GM12878 (cell line): ENCODE results near the gene TMEM127. TPM values are rescaled to one million over a fixed set of nuclear protein-coding genes. Genes with fewer than 3 reads are reported as not detected.

Experiments used
- ATAC-seq: fragments of 200-7000 bp; cut with Tn5 transposase; 3 replicates; pipeline ENCODE4 v1.9.1; 2020; ENCODE audit warnings: mild to moderate bottlenecking, moderate library complexity
- BruUV-seq: library from RNA; stranded (reverse); fragments of 400-500 nt; replicated peaks from 2 replicates; lab custom pipeline; 2021; lab: Mats Ljungman, UMichigan
- CTCF ChIA-PET: fragments of 300-600 bp; sonication (Branson Sonifier 250); formaldehyde crosslinking; extraction: SDS; loops from one replicate; lab custom pipeline; 2021; ENCODE audit warnings: inconsistent platforms; lab: Yijun Ruan, JAX
- POLR2A ChIA-PET: fragments of 350-600 bp; formaldehyde crosslinking; extraction: SDS; loops from one replicate; lab custom pipeline; 2021; ENCODE audit warnings: inconsistent platforms; lab: Charles Lee
- RAD21 ChIA-PET: fragments of 300-600 bp; sonication (Branson Sonifier 250); formaldehyde crosslinking; loops from one replicate; lab custom pipeline; 2023; ENCODE audit warnings: antibody characterized with exemption; ENCODE audit not compliant: unreplicated experiment; lab: Charles Lee
- SMC1A ChIA-PET: fragments of 300-600 bp; sonication (Branson Sonifier 250); formaldehyde crosslinking; loops from one replicate; lab custom pipeline; 2023; ENCODE audit not compliant: unreplicated experiment, uncharacterized antibody; lab: Charles Lee
- DNase-seq: peaks from one replicate; pipeline ENCODE4 v3.0.0-alpha.2; 2011; ENCODE audit warnings: low read depth, low spot score
- FAIRE-seq: peaks from 3 replicates; lab custom pipeline; 2011; peaks lifted over from hg19 to GRCh38; lab: Jason Lieb, UNC
- H2AFZ ChIP-seq: 2 replicates; pipeline ENCODE4 v1.6.0; 2011; ENCODE audit warnings: low read depth, low read length, control low read depth; ENCODE audit not compliant: control insufficient read depth
- H3K27ac ChIP-seq: 2 replicates; pipeline ENCODE4 v1.5.1; 2011; ENCODE audit warnings: control low read depth; ENCODE audit not compliant: control insufficient read depth, insufficient read depth
- H3K27me3 ChIP-seq, 2 experiments: replicated peaks in 1 of 2; 2 replicates each; pipeline versions ENCODE4 v1.6.0 to v1.6.1; 2011; ENCODE audit warnings: low read length in 1 of 2; ENCODE audit not compliant: control insufficient read depth in 2 of 2, insufficient read depth in 2 of 2
- H3K36me3 ChIP-seq, 2 experiments: 2 replicates each; pipeline ENCODE4 v1.5.1; 2011; ENCODE audit warnings: low read length in 1 of 2; ENCODE audit not compliant: control insufficient read depth in 2 of 2, insufficient read depth in 2 of 2
- H3K4me1 ChIP-seq: 2 replicates; pipeline ENCODE4 v1.6.1; 2011; ENCODE audit warnings: mild to moderate bottlenecking, low read length, moderate library complexity, mixed read lengths; ENCODE audit not compliant: control insufficient read depth, insufficient read depth
- H3K4me2 ChIP-seq: 2 replicates; pipeline ENCODE4 v1.6.0; 2011; ENCODE audit warnings: control low read depth; ENCODE audit not compliant: control insufficient read depth, insufficient read depth
- H3K4me3 ChIP-seq: fragments of 200-600 bp; sonication (generic); 2 replicates; pipeline ENCODE4 v1.5.1; 2016
- H3K79me2 ChIP-seq: 2 replicates; pipeline ENCODE4 v1.6.0; 2011; ENCODE audit warnings: low read length; ENCODE audit not compliant: control insufficient read depth, insufficient read depth
- H3K9ac ChIP-seq: 2 replicates; pipeline ENCODE4 v1.8.0; 2011; ENCODE audit warnings: low read length, control low read depth, mixed read lengths; ENCODE audit not compliant: control insufficient read depth, insufficient read depth
- H3K9me3 ChIP-seq: replicated peaks from 3 replicates; pipeline ENCODE4 v1.5.1; 2011; ENCODE audit warnings: mild to moderate bottlenecking, low read length; ENCODE audit not compliant: control insufficient read depth, insufficient read depth
- H4K20me1 ChIP-seq: 2 replicates; pipeline ENCODE4 v1.6.0; 2011; ENCODE audit not compliant: control insufficient read depth, insufficient read depth
- IRF4 ChIP-seq: IDR thresholded peaks from 2 replicates; pipeline ENCODE4 v1.6.1; 2011; ENCODE audit warnings: low read depth, low read length
- KAT2A ChIP-seq: conservative IDR thresholded peaks from 2 replicates; pipeline ENCODE4 v1.6.1; 2011; ENCODE audit warnings: low read depth, low read length; ENCODE audit not compliant: control insufficient read depth
- KDM1A ChIP-seq: fragments of 200-600 bp; sonication (generic); IDR thresholded peaks from 2 replicates; pipeline ENCODE4 v1.6.1; 2016; ENCODE audit warnings: borderline replicate concordance
- MEF2B ChIP-seq: fragments of 450-650 bp; IDR thresholded peaks from 2 replicates; pipeline ENCODE4 v1.6.1; 2018; ENCODE audit warnings: mild to moderate bottlenecking, moderate library complexity; ENCODE audit not compliant: partially characterized antibody, poor library complexity, severe bottlenecking
- MTA2 ChIP-seq: fragments of 450-650 bp; IDR thresholded peaks from 2 replicates; pipeline ENCODE4 v1.6.1; 2016; ENCODE audit warnings: low read depth, mild to moderate bottlenecking, moderate library complexity
- NR2F1 ChIP-seq: fragments of 450-650 bp; conservative IDR thresholded peaks from 2 replicates; pipeline ENCODE4 v1.6.1; 2017; ENCODE audit warnings: mild to moderate bottlenecking
- PAX5 ChIP-seq: IDR thresholded peaks from 2 replicates; pipeline ENCODE4 v1.6.1; 2011; ENCODE audit warnings: low read depth, low read length, borderline replicate concordance
- SMC3 ChIP-seq: IDR thresholded peaks from 2 replicates; pipeline ENCODE4 v1.6.1; 2011; ENCODE audit warnings: low read length, improper control_type of control experiment, borderline replicate concordance
- ZBTB4 ChIP-seq: fragments of 450-650 bp; formaldehyde crosslinking; IDR thresholded peaks from 2 replicates; pipeline ENCODE4 v1.4.0; 2022; ENCODE audit warnings: mild to moderate bottlenecking, moderate library complexity
- WGBS: methylation state at CpG from one replicate; pipeline ENCODE4 v1.1.6; 2016; ENCODE audit warnings: low lambda C conversion rate; ENCODE audit not compliant: insufficient replicate concordance, insufficient coverage; ENCODE audit errors: missing lambda C conversion rate; 5-methylcytosine and 5-hydroxymethylcytosine counted together
- in situ Hi-C: fragments of 300-500 bp; cut with MboI; formaldehyde crosslinking; loops from 9 replicates; pipeline ENCODE4 v1.14.3; 2018; ENCODE audit warnings: mixed read lengths
- intact Hi-C: fragments of 100-400 bp; cut with micrococcal nuclease; formaldehyde crosslinking; loops from one replicate; pipeline ENCODE4 v1.14.2; 2022; ENCODE audit not compliant: unreplicated experiment
- polyA plus RNA-seq, 11 experiments: library from polyadenylated mRNA; depleted of rRNA in 4 of 11; unstranded in 6 of 11; stranded (reverse) in 5 of 11; fragments of >200 nt; fragmentation: Nextera tagmentation in 4 of 11; fragmentation: Illumina TruSeq in 1 of 11; extraction: Ambion mirVana in 4 of 11; extraction: Trizol in 1 of 11; gene quantifications; 1 replicate in 1 of 11; 2 replicates in 10 of 11; pipeline versions ENCODE4 v1.2.1 to v1.2.3, GENCODE V29; 2011 to 2016; ENCODE audit warnings: inconsistent platforms in 2 of 11, missing spikeins in 2 of 11, low read depth in 1 of 11
- total RNA-seq, 4 experiments: library from RNA; depleted of rRNA in 3 of 4; stranded (reverse); fragments of >200 nt in 3 of 4; fragmentation: Illumina TruSeq in 1 of 4; extraction: Trizol in 1 of 4; gene quantifications; 2 replicates each; pipeline versions ENCODE4 v1.2.1 to v1.2.3, GENCODE V29; 2013 to 2021
- TF ChIP-seq, protein P1 (sequence below): IDR thresholded peaks from 2 replicates; pipeline ENCODE4 v1.6.1; 2011; ENCODE audit warnings: low read depth, low read length, improper control_type of control experiment, borderline replicate concordance

The TMEM127 gene
- total and polyA plus RNA-seq, 10 of the 15 experiments (the other 5 are each of a cell fraction or from before 2014, with no cell fraction given), result 2.6 to 27.2 (median 17.7) TPM

- WGBS, result 10% methylated on average over 6 of the region's 6 CpGs
- Histone ChIP-seq H3K27ac (no peak overlapping the region; the same call in 1 of the 2 replicates), H4K20me1 (peaks cover 12% of the 10 kb centered on the region), H3K4me3 (peak overlapping the region; percentile 74), H3K36me3 (peaks cover 0 to 3% of the 10 kb centered on the region in 2 experiments; a peak in 2 of 4 replicates), H3K4me2 (peak overlapping the region; percentile 48), H3K9me3 (no peaks in the 10 kb centered on the region), H3K9ac (peak overlapping the region; percentile 8; the same call in 1 of the 2 replicates), H2AFZ (no peak overlapping the region), H3K79me2 (peaks cover 95% of the 10 kb centered on the region), H3K27me3 (no peaks in the 10 kb centered on the region), H3K4me1 (peaks cover 23% of the 10 kb centered on the region)
- intact Hi-C loops (loop anchor here (1.0 to 5.0 kb wide), 3 partner anchors 59 to 132 kb away; partner anchors contain the start of gene NCAPH), in situ Hi-C loops (no loop called here)
- ChIA-PET POLR2A (interaction anchor here (0.5 to 2.3 kb wide), 13 partner anchors 9 to 62 kb away, joined by 3 to 13 read pairs (median 5); no protein-coding TSS in a partner anchor), SMC1A (interaction anchor here (0.8 to 8.0 kb wide), 13 partner anchors 9 to 140 kb away, joined by 3 to 116 read pairs (median 4); partner anchors contain the start of gene ASTL), CTCF (interaction anchor here (0.5 to 10.2 kb wide), 15 partner anchors 18 to 560 kb away, joined by 3 to 90 read pairs (median 4); partner anchors contain the start of gene ASTL), RAD21 (interaction anchor here (0.8 to 9.0 kb wide), 8 partner anchors 27 to 183 kb away, joined by 3 to 93 read pairs (median 4); partner anchors contain the start of gene ASTL)
- TF ChIP-seq MEF2B (no peak), ZBTB4 (CRISPR knock-in tag) (no peak), KDM1A (no peak), PAX5 (no peak), NR2F1 (no peak), IRF4 (no peak), KAT2A (no peak), MTA2 (no peak), SMC3 (no peak)
- TF ChIP-seq, protein P1, sequence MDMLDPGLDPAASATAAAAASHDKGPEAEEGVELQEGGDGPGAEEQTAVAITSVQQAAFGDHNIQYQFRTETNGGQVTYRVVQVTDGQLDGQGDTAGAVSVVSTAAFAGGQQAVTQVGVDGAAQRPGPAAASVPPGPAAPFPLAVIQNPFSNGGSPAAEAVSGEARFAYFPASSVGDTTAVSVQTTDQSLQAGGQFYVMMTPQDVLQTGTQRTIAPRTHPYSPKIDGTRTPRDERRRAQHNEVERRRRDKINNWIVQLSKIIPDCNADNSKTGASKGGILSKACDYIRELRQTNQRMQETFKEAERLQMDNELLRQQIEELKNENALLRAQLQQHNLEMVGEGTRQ, result no peak
- FAIRE-seq, result no peak
- no peak for ATAC-seq
- no peak for DNase-seq
- BruUV-seq, result no TSS peak
These were observed 60.8 kb downstream of the TMEM127 start for GRCh38 chr2:96204836-96205624.
